ENCODE measurements around the gene MAST2. TPM values are rescaled to one million over a fixed set of nuclear protein-coding genes. Genes with fewer than 3 reads are reported as not detected.
A peak's percentile ranks its signal among the peaks of the same experiment; 100 is the strongest.
"Not testable (repeated sequence)": the region's sequence is repeated elsewhere in the genome, so short reads cannot be mapped to it uniquely, and the experiment has no call there.

The MAST2 gene
- total and polyA plus RNA-seq, 9 of the 15 experiments (the other 6 are each of a cell fraction or from before 2014, with no cell fraction given) = 0.73 to 32.0 (median 17.8) TPM

GRCh38 chr1:45803781-45804668 lies 613 bp downstream of the MAST2 start (continued):
- TF ChIP-seq MLLT1 (IDR thresholded peaks at IDR 0.05) (peak; percentile 80 to 89), TOE1 (IDR thresholded peaks at IDR 0.05; ENCODE audit: borderline replicate concordance) (0 out of 2 replicates have a peak, but pooled peaks have one; percentile 18), CSDE1 (IDR thresholded peaks at IDR 0.05) (0 out of 4 replicates have a peak, but pooled peaks of 1 of the 2 experiments have one; percentile 73), POLR2AphosphoS5 (IDR thresholded peaks at IDR 0.05; ENCODE audit: control insufficient read depth, insufficient read depth, low read depth, low read length) (peak; percentile 4; the same call in 1 of the 2 replicates), LARP7 (IDR thresholded peaks at IDR 0.05) (peak; percentile 92), ZNF197 (CRISPR knock-in tag; IDR thresholded peaks at IDR 0.05; ENCODE audit: low read depth) (0 out of 2 replicates have a peak, but pooled peaks have one; percentile 35), PML (IDR thresholded peaks at IDR 0.05; ENCODE audit: low read length) (0 out of 2 replicates have a peak, but pooled peaks have one; percentile 3), SIN3A (IDR thresholded peaks at IDR 0.05; ENCODE audit: borderline replicate concordance in 2 of 2, control insufficient read depth in 1 of 2, low read depth in 2 of 2, low read length in 2 of 2) (peak; percentile 8 to 48; a peak in 1 of 4 replicates), HDAC1 (IDR thresholded peaks at IDR 0.05) (peak in 1 of 2 experiments; percentile 45; a peak in 2 of 4 replicates), ZFX (CRISPR knock-in tag; IDR thresholded peaks at IDR 0.05) (peak; percentile 54), TEAD1 (CRISPR knock-in tag; IDR thresholded peaks at IDR 0.05) (0 out of 4 replicates have a peak, but pooled peaks of 1 of the 2 experiments have one; percentile 57), CEBPB (tag; IDR thresholded peaks at IDR 0.05) (peak; percentile 76), MTA1 (IDR thresholded peaks at IDR 0.05; ENCODE audit: borderline replicate concordance) (0 out of 2 replicates have a peak, but pooled peaks have one; percentile 27), SMARCE1 (IDR thresholded peaks at IDR 0.05) (peak; percentile 79), SMARCA4 (IDR thresholded peaks at IDR 0.05) (peak; percentile 45; the same call in 1 of the 2 replicates), TEAD4 (IDR thresholded peaks at IDR 0.05; ENCODE audit: low read length) (peak; percentile 55), PHB2 (IDR thresholded peaks at IDR 0.05; ENCODE audit: low read depth) (0 out of 2 replicates have a peak, but pooled peaks have one; percentile 40), ZBTB2 (IDR thresholded peaks at IDR 0.05) (0 out of 2 replicates have a peak, but pooled peaks have one; percentile 39), UBTF (IDR thresholded peaks at IDR 0.05; ENCODE audit: borderline replicate concordance in 1 of 2, low read depth in 2 of 2, low read length in 2 of 2) (peak; percentile 48 to 58; a peak in 1 of 4 replicates), ARHGAP35 (IDR thresholded peaks at IDR 0.05; ENCODE audit: partially characterized antibody) (peak; percentile 26)
- TF ChIP-seq TOE1 (CRISPR knock-in tag; IDR thresholded peaks at IDR 0.05; ENCODE audit: borderline replicate concordance, low read depth); TEAD4 (CRISPR knock-in tag; IDR thresholded peaks at IDR 0.05; ENCODE audit: borderline replicate concordance): not testable (repeated sequence)
